NCI-H2196 treated with DMSO at 0.1 percent for 48 hours (cell line): ENCODE data around the gene TRA2A.
A peak's percentile ranks its signal among the peaks of the same experiment; 100 is the strongest.

ENCODE experiments used
- DNase-seq: peaks from one replicate; lab custom pipeline; 2025; ENCODE audit not compliant: unreplicated experiment; lab: John Stamatoyannopoulos, UW

The TRA2A gene

DNA sequence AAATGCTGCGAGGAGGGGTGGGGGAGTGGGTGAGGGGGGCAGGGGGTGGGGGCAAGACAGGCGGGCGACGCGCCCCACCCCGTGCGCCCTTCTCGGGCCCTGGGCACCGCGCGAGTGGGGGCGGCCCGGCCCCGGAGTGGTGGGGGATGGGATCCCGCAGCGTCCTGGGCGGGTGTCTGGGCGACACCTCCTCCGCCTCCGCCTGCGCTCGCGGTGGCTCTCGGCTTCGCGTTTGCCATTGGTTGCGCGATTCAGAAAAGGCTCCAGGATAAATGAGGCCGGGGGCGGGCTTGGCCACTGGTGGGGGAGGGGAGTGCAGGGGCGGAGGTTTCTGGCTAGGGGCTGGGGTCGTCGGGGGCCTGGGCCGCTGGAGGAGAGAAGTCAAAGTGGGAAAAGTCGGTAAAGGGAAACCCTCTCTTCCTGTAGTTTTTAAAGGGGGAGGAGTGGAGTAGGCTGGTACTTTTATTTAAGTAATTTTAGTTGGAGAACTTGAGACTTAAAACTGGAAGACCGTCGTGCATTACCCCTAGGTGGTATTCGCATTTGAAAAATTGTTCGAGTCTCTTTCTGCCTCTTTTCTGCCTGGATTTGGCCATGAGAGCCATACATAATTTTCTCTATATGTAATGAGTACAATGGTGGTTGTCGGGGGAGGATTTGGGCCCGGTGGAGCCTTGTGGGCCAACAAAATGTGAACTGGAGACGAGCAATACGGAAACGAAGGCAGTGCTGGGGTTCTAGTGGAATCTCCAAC is 60.5 kb downstream of the TRA2A start:
- peak; percentile 78 for DNase-seq

- peak; percentile 77 for DNase-seq
These were observed 61.3 kb downstream of the TRA2A start, which contains the start of gene IGF2BP3 for GRCh38 chr7:23470330-23471105. Gene IGF2BP3 (minus strand): TSS chr7:23470491. CDS start chr7:23470110, 381 bp downstream.

DNA sequence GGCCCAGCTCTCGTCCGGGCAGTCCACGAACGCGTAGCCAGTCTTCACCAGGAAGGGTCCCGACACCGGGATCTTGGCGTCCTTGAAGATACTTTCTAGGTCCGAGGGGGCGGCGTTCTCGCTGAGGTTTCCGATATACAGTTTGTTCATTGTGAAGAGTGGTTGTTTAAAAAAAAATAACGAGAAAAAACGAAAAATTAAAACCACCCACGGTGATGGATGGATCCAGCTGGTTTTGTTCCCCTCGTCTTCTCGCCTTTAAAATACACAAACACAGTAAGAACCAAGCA is 61.9 kb downstream of the TRA2A start:
- no peak for DNase-seq

GRCh38 chr7:23469150-23469960 is 62.4 kb downstream of the TRA2A start:
- no peak for DNase-seq

DNA sequence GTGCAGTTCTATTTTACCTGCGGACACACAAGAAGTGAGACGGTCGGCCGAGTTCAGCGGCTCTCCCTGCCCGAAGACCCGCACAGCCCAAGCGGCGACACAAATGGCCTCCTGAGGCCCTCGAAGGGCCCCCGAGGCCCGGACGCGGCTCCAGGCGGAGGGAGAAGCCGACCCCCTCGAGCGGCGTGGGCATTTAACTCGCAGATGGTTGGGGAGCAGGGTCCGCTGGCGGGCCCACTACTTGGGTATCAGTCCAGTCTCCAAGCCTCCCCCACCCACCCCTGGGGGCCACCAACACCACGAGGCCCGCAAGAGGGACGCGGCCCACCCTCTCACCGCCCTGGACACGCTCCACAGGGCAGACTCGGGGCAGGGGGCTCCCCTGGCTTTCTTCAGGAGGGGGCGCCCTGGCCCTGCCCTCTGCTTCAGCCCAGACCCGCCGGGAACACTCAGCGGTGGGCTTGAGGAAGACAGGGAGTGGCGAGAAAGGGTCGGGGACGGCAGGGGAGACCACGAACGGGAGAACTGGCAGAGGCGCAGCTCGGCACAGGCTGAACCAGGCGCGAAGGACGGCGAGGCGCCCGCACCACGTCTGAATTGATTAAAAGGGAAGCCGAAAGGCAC is 63.1 kb downstream of the TRA2A start:
- no peak for DNase-seq

- DNase-seq = no peak
These were observed 63.8 kb downstream of the TRA2A start for GRCh38 chr7:23467806-23468525.

GRCh38 chr7:23467291-23467805 is 64.4 kb downstream of the TRA2A start:
- no peak for DNase-seq

- DNase-seq = no peak
These were observed 68.9 kb downstream of the TRA2A start for GRCh38 chr7:23462846-23463245.

DNA sequence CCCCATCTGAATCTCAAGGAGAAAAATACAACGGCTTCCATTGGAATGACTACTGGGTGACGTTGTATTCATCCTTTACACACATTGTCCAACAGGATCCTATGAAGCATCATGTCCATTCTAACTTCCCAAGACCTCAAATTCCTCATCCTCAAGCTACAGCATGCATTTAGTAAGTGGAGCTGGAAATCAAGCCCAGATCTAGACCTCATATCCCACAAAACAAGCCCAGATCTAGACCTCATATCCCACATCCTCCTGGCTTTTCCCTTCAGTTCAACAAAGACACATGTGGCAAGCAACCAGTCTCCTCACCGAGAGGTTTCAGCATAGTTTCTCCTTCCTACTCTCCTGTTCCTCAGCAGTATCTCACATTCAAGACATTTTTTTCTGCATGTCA is 73.7 kb downstream of the TRA2A start:
- no peak for DNase-seq

DNA sequence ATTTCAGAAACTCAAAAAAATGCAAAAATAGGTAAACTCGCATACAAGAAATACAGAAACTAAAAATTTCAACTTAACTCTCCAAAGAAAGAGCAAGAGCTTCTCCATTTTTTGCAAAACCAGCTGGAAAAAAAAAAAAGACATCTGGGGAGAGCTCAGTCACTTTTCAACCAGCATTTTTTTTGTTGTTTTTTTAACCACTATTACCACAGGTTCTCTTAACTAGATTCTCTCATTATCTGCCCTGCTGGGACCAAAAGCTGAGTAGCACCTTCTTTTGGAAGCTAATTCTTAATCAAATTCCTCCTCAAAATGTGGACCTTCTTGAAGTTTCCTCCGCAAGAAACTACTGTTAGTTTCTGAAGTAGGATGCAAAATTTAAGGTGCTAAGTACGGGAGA is 75.7 kb downstream of the TRA2A start:
- DNase-seq = no peak

GRCh38 chr7:23454881-23455526 is 76.8 kb downstream of the TRA2A start:
- DNase-seq = no peak
